NCI-H2081 treated with DMSO at 0.1 percent for 48 hours (cell line): ENCODE results near the gene COL4A2.

ENCODE experiments used
- DNase-seq: peaks from one replicate; lab custom pipeline; 2025; lab: John Stamatoyannopoulos, UW

COL4A2 gene

DNA sequence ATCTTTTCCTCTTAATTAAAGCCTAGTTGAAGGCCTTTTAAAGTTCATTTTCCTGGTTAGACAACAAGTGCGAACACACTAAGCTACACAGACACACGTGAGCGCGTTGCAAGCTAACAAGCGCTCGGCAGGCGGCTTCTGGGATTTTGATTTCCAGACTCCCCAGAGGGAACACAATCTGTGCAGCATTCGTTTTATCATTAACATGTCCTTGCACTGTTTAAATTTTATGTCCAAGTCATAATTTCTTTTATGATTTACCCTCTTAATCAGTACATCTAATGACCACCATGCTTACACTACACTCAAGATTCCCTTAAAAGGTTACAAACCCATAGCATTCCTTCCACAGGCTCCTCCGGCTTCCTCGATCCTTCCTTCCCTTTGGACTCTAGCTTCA, 16.9 kb upstream of the COL4A2 start:
- DNase-seq: no peak

- no peak for DNase-seq
These were observed 16.3 kb upstream of the COL4A2 start for GRCh38 chr13:110290826-110291225.

GRCh38 chr13:110291286-110291685, 15.8 kb upstream of the COL4A2 start:
- DNase-seq: no peak

DNA sequence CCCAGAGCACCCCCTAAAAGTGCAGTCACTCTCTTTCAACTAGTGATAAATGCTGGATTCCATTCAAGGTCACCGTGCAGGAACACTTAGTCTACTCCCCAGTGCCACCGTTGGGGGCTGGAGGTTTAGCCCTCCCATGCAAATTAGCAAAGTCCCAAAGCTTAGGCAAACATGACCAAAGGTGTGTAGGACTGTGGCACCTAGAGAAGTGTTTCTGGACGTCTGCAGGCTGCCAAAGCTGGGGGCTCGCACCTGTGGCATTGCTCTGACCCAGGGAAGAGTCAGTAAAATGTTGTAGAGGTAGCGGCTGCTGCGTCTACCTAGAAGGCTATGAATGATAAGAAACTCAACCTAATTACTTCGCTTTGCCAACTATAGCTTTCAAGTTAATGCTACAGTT, 14.0 kb upstream of the COL4A2 start:
- no peak for DNase-seq

DNA sequence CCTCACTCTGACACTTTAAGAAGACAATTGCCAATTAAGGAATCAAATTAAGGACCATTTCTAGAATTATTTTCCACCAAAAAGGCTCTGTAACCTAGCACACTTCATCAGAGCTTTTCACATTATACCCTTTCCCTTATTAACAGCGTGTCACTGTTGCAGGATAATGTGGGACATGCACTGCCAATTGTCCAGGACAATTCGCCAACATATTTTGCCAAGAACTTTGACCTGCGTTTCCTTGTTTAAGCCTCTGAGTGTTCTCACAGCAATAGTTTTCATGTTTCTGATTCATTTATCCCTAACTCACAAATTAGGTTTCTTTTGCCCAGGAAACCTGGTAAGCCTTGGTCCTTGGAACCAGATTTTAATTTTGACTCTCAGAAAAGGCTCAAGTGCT, 13.4 kb upstream of the COL4A2 start:
- no peak for DNase-seq

GRCh38 chr13:110294146-110294545, 12.9 kb upstream of the COL4A2 start:
- no peak for DNase-seq

DNA sequence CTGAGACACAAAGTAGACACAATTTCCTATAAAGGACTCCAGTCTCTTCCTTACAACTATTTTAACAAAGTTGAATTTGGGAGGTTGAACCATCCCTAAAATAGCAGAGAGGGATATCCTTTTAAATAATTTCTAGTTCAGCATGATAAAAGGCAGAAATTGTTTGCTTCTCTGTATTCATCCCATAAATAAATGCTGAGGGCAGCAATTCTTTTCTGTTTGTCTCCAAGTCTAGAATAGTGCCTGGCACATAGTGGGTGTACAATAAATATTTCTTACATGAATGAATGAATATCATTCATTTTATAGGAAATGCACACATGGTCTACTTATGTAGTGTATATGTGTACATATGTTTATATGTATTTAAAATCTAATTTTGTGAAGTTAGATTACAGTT, 12.5 kb upstream of the COL4A2 start:
- DNase-seq: no peak

GRCh38 chr13:110297011-110297410, 10.1 kb upstream of the COL4A2 start:
- no peak for DNase-seq

DNA sequence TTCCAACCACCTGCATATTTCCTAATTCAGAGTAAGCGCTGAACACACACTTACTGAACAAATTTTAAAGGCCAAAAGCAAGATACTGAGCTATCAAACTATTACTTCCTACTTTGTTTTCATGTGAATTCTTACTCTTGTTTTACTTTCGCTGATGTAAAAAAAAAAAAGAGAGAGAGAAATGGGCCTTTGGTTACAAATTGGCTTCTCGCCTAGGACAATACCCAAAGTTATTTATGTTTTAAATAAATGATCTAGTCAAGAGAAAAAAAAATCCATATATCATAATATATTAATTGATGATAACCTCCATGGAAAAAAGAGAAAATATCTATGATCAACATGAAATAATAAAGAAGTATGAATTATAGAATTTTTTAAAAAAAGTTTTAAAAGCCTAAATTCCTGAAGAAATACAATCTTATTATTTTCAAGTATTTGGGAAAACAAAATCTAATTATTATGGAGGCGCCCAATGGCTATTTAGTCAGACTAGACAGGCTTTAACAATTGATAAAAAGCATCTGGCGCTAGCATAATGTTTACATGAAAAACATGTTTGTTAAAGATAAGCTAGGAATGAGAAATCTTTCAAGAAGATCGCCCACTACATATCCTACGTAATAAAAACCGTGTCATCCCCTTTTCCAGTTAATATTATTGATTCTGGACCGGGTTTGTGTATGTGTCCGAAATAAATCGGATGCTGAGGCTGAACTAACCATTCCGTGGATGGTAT, 9.1 kb upstream of the COL4A2 start:
- DNase-seq: no peak

GRCh38 chr13:110298505-110299282, 8.4 kb upstream of the COL4A2 start:
- no peak for DNase-seq

DNA sequence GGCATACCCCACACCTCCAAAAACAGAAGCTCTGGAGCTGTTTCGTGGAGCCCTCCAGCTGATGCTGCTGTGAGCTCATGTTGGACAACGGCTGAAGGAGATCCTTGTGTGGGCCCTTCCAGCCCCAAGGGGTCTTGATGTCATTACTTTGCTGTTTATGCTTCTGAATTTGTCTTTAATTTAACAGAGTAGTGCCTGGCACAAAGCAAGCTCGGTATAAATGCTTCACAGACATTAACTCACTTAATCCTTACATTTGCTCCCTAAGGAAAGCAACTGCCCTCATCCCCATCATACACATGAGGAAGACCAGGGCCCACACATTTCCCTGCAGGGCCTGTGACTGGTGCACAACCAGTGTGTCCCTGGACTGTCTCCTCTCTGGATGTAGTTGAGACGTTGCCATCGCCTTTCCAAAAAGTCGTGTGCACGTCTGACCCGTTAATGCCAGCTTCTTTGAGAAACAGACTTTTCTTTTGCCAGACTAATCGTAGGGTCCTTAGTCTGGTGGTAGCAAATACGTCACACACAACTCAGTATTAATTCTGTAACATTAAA, 7.7 kb upstream of the COL4A2 start:
- DNase-seq: no peak

GRCh38 chr13:110300090-110300815, 6.8 kb upstream of the COL4A2 start:
- DNase-seq: no peak

GRCh38 chr13:110301083-110301482, 6.0 kb upstream of the COL4A2 start:
- no peak for DNase-seq

DNA sequence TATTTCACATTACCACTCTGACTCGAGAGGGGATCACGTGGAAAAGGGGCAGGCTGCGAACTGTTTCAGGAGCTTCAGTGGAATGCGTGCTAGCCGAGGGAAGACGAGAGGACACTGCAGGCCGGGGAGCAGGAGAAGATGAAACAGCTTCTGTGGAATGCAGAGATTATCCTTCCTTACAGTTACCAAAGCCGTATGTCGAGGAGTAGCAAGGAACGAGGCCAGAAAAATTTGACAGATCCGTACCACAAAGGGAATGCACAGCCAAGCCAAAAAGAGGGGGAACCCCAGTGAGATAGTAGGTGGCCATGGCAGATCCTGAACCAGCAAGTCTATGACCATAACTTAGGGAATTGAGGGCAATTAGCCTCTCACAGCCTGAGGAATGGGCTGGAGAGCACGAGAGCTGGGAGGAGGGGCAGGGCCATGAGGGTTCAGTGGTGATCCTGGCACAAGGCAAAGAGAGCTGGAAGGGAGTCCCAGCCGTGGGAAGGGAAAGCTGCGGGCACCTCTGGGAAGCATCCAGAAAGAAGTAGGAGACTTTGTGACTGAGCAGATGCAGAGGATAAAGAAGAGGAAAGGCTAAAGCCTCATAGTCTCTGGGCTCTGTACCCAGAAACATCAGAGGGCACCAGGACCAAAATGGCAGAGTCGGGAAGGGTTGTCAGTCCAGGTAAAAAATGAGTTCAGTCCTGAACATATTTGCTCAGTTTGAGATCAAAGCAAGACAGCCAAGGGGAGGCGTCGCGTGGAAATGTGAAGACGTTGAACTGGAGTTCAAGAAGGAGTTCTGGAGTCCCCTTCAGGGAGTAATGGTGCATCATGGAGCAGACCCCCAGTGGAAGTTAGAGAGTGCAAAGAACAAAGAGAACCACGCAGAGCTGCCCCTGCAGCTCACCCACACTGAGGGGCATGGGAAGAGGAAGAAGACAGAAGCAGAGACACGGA, 5.2 kb upstream of the COL4A2 start:
- DNase-seq: no peak

DNA sequence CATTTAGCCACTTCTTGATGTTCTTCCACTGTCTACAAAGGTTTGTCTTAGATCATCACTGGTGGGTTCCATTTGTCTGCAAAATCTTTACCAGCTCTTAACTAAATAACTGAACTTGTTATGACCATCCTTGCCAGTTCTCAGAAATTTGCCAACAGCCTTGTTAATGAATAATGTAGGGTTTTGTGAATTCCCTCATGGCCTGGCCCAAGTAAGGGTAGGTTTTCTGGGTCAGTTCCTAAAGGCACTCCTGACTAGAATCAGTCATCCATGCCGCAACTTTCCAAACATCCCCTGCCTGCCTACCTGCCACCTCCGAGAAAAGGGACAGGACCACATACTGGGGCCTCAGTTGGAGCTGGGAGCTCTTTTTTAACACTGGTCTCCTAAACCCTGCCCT, 4.1 kb upstream of the COL4A2 start:
- DNase-seq: no peak

- DNase-seq: no peak
These were observed 3.4 kb upstream of the COL4A2 start for GRCh38 chr13:110303644-110304043.

GRCh38 chr13:110304256-110304655, 2.8 kb upstream of the COL4A2 start:
- DNase-seq: no peak

DNA sequence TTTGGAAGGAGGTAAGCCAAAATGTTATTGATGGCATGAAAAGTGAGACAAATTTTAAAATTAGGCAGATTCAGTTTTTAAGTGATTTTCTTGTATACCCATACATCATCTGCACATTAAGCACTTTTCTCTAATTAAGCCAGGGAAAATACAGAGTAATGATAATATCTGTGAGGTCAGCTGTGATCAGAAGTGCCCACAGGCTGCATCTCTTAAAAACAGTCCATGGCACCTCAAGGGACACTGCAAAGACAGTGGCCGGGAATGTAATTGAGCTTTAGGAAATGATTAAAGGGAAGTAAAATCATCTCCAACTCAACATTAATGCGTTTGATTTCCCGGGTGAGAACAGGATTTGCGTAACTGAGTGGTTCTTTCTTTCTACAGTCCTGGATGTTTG, 2.1 kb upstream of the COL4A2 start:
- no peak for DNase-seq

- DNase-seq: no peak
These were observed 1.5 kb upstream of the COL4A2 start for GRCh38 chr13:110305544-110305943.

DNA sequence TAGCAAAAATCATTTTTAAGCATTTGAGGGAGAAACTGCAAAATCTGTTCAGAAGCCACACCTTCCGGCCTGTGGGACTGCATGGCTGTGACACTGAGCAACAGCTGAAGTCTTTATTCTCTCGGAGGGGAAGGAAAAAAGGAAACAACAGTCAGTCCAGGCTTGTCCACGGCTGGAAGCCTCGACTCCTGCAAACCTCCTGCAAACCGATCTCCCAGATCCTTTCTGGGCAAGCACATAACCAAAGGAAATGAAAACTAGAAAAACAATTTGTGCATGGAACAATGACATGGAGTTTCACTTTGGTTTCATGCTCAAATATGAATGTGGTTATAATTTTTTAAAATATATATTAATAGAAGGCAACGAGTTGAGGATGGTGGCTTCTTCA, 1.1 kb upstream of the COL4A2 start:
- no peak for DNase-seq

DNA sequence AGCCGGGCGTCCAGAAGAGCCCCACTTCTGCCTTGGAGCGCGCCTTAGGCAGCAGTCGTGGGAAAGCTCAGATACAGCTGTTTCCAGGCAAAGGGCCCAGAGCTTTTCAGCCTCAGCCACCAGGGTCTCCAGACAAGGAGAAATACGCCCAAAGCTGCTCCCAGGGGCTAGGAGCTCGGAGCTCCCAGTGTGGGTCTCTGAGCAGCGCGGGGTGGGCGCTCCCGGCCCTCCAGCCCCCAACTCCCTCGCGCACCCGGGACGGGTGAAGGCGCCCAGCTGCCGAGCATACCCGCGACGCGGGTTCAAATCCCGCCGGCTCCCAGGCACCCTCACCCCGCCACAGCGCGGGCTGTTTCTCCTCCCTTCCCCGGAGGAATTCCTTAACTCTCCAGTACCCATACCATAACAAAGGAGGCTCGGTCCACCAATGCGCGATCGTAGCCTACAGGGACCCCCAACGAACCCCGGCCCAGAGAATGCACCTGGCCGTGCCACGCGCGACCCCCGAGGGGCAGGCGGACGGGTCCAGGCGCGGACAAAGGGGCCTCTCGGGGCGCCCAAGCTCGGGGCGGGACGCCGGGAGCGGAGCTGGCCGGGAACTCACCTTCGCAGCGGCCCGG, 634 bp upstream of the COL4A2 start:
- no peak for DNase-seq
